H7 (cell line): ENCODE results near the gene PARD3B. TPM values are rescaled to one million over a fixed set of nuclear protein-coding genes. Genes with fewer than 3 reads are reported as not detected.

Experiments
- DNase-seq: peaks from one replicate; pipeline ENCODE4 v3.0.0; 2012
- H3K27me3 ChIP-seq: 2 replicates; pipeline ENCODE4 v1.6.0; 2011; ENCODE audit warnings: mild to moderate bottlenecking, low read length; ENCODE audit not compliant: control insufficient read depth, insufficient read depth
- H3K36me3 ChIP-seq: replicated peaks from 2 replicates; pipeline ENCODE4 v1.5.1; 2011; ENCODE audit warnings: low read length; ENCODE audit not compliant: control insufficient read depth, insufficient read depth
- H3K4me3 ChIP-seq: 2 replicates; pipeline ENCODE4 v1.5.1; 2011; ENCODE audit warnings: low read depth, mild to moderate bottlenecking, control low read depth, low read length, moderate library complexity; ENCODE audit not compliant: insufficient read depth
- total RNA-seq: library from RNA; depleted of rRNA; stranded (reverse); fragments of >200 nt; shearing (Covaris generic); gene quantifications from 2 replicates; pipeline ENCODE4 v1.2.3, GENCODE V29; 2014

Gene PARD3B
- total RNA-seq, 1 experiment from 2014 or later = 2.3 TPM

DNA sequence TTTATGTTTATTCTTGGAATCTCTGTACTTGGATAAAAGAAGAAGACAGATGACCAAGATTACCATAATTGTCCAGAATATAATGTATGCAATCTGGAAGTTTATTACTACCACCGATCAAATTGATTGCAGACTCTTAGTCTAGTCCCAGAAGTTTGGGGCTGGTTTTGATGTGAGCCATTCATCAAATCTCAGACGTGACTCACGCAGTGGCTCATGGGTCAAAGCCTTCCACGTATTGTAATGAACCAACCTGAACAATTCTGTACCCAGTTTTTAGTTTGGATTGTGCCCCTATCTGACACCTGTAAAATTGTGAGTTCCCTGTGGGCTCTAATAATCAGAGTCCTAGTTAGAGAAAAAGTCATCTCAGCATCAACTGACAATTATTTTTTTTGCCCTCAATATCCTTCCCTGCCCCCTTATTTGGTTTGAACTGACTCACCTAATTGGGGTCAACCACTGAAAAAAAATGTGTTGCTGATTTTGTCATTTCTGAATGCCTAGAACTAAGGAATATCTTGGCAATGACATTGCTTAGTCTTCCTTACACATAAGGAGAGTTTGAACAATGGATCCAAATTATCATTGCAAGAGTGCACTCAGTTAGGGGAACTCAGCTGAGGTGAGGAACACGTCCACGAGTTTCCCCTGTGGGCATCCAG is 917.5 kb downstream of the PARD3B start:
- Histone ChIP-seq H3K4me3 (no peak overlapping the region), H3K36me3 (no peaks in the 10 kb centered on the region), H3K27me3 (no peaks in the 10 kb centered on the region)
- no peak for DNase-seq

DNA sequence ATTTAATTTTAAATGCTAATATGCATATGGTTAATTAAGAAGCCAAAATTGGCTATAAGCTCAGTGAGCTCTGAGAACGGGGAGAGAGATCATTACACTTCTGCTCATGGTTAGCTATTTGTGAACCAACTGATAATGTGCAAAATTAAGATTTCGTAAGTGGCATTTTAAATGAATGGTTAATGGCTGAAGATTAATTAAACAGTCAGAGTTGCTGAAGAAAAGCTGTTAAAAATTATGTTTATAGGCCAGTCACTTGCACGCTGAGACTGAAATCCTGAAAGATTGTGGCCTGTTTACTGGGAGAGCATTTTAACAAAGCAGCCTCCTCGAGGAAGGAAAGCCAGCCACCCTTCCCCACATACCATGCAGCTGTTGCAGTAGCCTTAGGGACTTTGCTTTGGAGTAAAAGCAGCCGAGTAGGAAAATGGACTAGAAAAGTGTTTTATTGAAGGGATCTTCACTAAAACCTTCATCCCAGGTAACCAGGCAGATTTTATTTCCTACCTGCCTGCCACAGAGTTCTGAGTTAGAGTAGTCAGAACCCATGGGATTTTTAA is 918.3 kb downstream of the PARD3B start:
- H3K36me3 ChIP-seq = no peaks in the 10 kb centered on the region
- no peak for DNase-seq
- no peaks in the 10 kb centered on the region for H3K27me3 ChIP-seq
- no peak overlapping the region for H3K4me3 ChIP-seq

DNA sequence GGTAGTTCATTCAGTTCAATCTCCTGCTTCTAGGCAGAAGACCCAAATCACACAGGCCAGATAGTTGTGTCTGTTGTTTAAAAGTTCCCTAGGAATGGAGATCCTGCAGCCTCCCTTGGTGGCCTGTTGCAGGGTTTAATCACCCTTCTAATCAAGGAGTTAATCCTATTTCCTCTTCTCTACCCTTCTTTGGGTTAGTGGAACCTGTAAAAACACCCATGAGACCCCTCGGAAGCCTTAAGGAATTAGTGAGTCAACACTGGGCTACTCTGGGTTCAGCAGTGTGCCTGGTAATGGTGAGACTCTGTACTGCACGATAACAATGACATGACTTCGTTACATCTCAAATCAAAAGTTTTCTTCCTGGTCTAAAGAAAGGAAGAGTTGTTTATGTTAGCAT is 919.4 kb downstream of the PARD3B start:
- Histone ChIP-seq H3K27me3 (no peaks in the 10 kb centered on the region), H3K4me3 (no peak overlapping the region), H3K36me3 (no peaks in the 10 kb centered on the region)
- no peak for DNase-seq

DNA sequence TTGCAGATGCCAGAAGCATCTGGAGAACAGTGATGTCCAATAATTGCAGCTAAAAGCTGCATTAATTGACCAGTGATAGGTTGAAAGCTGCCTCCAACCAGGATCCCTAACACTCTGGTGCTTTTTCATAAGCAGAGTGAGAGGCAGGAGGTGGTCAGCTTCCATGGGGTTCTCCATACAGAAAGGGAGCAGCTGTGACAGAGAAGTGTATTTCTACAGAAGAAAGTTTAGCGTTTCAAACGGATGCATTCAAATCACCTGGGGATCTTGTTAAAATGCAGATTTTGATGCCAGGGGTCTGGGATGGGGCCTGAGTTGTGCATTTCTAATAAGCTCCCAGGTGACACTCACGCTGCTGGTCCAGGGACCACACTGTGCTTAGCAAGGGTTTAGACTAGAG is 920.5 kb downstream of the PARD3B start:
- no peak overlapping the region for H3K4me3 ChIP-seq
- DNase-seq = peak; percentile 5
- no peaks in the 10 kb centered on the region for H3K27me3 ChIP-seq
- no peaks in the 10 kb centered on the region for H3K36me3 ChIP-seq

DNA sequence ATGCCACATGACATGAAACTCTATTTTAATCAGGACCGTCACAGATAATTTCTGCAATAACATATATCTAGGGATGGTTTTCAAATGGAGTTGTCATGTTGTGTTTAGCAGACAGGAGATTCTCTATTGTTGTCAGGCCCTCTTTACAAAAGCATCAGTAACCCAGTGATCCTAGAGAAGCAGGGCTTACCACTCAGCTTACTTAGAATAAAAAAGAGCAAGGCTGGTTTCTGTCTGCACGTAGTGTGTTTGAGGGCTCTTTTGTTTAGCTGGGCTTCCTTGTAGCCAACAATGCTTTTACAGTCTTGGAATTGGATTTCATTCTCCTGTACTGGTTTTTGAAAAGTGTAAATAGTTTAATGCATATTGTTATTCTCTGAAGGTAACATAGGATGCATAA is 926.5 kb downstream of the PARD3B start:
- no peak overlapping the region for H3K4me3 ChIP-seq
- no peaks in the 10 kb centered on the region for H3K36me3 ChIP-seq
- no peak for DNase-seq
- no peaks in the 10 kb centered on the region for H3K27me3 ChIP-seq

DNA sequence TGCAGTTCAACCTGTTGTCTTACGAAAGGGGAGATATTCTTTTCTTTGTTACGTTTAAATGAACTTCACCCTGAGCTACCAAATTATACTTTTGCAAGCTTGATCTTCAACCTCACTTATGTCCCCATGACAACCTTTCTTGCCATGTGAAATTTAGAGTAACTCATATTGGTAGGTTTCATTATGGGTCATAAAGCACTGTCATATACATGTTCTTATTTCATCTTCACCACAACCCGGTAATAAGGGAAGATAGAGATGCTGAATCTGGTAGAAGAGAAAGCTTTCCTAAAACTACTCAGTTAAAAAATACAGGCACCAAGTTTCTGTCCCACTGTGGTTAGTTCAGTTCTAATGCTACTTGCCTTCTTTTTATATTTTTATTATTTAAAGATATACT is 928.5 kb downstream of the PARD3B start:
- H3K4me3 ChIP-seq = no peak overlapping the region
- no peaks in the 10 kb centered on the region for H3K36me3 ChIP-seq
- DNase-seq = no peak
- no peaks in the 10 kb centered on the region for H3K27me3 ChIP-seq

DNA sequence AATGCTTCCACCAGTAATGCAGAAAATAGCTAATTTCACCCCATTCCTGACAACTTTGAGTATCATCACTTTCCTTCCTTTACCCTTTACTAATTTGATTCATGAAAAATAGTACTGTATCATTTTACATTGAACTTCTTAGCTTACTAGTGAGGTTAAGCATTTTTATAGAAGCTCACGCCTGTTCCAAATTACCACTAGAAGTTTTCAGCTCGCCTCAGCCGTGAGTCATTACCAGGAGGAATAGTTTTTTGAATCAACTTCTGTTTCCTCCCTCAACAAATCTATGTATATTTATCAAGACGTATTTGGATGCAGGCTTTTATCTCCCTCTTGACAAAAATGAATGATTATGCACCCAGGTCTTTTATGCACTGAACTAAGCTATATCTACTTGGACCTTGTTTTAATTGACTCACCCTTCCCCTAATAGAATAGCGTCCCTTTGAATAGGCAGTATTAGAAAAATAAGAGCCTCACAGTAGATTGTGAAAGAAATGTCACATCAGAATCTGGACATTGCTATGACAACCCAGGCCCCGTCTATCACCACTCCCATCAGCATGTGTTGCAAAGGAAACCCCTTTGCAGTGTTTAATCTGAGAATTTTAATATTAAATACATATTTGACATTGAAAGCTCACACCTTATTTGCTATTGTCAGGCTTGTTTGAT is 929.6 kb downstream of the PARD3B start:
- no peaks in the 10 kb centered on the region for H3K27me3 ChIP-seq
- no peak for DNase-seq

DNA sequence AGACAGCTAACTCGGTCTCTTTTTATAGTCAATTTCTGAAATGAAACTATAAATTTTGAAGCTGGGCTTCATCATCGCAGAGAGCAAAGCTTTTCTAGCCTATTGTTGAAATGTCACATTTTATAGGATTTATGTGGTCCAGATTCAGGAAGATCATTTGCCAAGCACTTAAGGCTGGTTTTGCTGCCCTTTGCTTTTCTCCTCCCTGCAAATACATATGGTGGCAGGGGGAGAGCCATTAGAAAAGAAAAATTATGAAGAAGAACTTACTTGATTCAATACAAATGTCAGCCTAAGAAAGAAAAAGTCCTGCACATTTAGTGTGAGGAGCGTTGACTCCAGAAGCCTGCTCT is 930.1 kb downstream of the PARD3B start:
- Histone ChIP-seq H3K27me3 (no peaks in the 10 kb centered on the region), H3K36me3 (no peaks in the 10 kb centered on the region), H3K4me3 (no peak overlapping the region)
- DNase-seq = no peak

More for the DNA sequence above, 929.6 kb downstream of the PARD3B start:
- no peak overlapping the region for H3K4me3 ChIP-seq
- H3K36me3 ChIP-seq = no peaks in the 10 kb centered on the region

DNA sequence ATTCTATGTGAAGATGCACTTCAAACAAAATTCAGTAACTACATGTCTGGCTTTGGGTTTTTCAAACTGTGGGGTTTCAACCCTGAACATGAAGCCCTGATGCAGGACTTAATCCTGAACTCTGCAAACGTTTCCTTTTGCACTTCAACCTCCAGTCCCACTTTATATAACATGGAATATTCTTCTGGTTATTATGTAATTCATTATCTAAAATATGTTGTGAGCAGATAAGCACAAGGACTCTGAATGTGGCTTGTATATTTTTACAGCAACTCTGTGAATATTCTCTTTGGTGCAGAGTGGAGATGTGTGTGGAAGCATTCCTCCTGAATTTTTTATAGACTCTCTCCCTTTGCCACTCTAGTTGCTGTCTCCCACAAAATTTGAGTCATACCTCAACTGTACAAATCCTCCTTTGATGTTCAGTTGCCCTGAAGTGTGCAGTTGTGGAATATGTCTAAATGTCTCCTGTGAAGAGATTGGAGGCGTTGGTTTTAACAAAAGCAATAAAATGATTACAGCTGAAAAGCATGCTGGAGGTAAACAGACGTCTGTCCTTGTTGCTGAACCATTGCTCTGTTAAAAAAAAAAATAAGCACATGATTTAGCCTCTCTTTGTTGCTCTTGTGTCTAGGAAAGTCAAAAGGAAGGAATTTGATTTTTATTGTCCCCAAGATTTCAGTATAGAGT is 931.9 kb downstream of the PARD3B start:
- no peaks in the 10 kb centered on the region for H3K27me3 ChIP-seq
- H3K4me3 ChIP-seq = no peak overlapping the region
- DNase-seq = no peak
- no peaks in the 10 kb centered on the region for H3K36me3 ChIP-seq

DNA sequence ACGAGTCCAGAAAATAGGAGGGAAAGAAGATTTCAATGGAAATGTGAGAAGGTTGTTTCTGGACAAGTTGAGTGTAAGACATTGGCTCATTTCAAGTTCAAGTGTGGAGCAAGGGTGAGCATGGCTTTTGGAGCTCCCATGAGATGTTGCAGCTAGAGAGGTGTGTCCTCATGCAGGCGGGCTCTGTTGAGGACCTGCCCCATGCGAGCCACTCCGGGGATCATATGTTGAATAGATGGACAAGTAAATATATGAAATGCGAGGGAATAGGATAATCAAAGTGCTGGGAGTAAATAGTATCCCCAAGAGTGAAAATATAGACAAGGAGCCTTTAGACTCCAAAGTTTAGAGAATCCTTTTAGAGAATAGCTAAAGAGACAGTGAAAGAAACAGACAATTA is 936.6 kb downstream of the PARD3B start:
- Histone ChIP-seq H3K4me3 (no peak overlapping the region), H3K27me3 (no peaks in the 10 kb centered on the region), H3K36me3 (no peaks in the 10 kb centered on the region)
- DNase-seq = no peak

DNA sequence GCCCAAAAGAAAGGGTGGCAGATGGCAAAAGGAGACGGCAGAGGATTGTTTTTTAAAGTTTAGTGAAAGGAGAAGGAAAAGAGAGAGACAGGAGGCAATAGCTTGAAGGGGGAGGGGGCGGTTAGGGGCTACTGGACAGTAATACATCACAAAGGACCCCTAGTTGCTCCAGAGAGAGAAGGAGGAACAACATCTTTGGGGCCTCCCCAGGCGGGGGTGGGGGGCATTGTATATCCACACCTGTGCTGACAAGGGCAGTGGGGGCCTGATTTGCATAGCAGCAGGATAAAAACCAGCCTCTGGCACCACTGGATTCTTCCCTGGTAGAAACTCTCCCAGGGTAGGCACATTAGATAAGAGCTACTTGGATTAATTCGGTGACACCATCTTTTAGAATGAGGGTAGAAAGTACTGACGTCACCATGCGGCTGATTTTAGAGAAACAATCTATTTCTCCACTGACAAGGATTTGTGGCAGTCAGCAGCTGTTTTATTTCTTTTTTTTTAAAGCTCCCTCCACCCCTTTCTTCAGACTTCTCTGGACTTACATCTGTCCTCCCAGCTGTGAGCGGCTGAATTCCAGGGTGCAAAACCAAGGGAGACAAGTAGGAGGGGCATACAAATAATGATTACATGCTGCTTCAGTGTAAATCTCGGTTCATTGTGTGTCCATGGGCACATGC is 937.3 kb downstream of the PARD3B start:
- Histone ChIP-seq H3K27me3 (no peaks in the 10 kb centered on the region), H3K36me3 (no peaks in the 10 kb centered on the region), H3K4me3 (no peak overlapping the region)
- DNase-seq = peak; percentile 12

DNA sequence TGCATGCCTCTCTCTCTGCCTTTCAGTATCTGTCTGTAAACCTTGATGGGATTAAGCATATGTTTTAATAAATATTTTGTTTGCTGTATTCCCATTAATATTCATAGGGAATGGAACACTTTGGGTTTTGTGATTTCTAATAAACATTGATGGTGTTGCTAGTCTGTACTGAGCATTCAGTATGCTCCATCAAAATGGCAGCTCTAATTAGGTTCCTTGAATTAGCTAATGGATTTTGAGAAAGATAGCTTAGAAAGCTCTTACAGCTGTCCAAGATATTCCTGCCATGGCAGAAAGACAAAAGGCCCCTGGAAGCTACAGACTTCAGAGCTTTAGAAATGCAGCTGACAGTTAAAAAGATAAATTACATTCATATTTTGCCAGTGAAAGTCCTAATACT is 937.8 kb downstream of the PARD3B start:
- Histone ChIP-seq H3K36me3 (no peaks in the 10 kb centered on the region), H3K27me3 (no peaks in the 10 kb centered on the region), H3K4me3 (no peak overlapping the region)
- no peak for DNase-seq

DNA sequence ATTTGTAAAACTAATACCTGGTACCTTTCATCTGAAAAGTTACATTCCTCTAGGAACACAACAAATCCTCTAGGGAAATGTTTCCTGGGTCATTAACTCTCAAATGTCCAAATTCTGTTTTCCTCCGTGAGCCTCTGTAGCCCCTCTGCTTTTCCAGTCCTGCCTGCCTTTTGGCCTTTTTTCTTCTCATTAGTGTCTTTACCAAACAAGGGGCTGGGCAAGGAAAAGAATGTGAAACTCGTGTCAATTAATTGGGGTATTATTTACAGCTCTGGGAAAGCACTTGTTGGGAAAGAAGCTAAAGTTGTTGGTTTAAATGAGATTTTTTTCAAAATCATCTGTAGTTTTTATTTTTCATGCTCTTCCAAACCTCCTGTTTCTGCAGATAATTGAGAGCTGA is 938.9 kb downstream of the PARD3B start:
- DNase-seq = no peak

DNA sequence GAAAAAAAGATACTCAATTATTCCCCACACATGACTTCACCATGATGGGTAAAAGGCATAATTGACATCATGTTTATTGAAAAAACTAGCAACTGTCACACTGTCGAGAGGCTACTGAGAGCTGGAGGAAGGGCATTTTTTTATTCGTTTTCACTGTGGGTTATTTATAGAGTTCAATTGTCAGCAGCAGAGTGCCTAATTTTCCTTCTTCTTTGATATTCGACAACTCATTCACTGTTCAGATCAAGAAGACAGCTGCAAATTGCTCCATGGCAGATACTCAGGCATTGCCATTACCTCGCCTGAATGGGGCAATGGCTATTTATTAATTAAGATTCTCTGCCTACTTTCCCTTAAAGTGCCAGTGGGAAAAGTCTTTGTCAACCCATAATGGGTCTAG is 939.5 kb downstream of the PARD3B start:
- no peaks in the 10 kb centered on the region for H3K27me3 ChIP-seq
- H3K4me3 ChIP-seq = no peak overlapping the region
- no peaks in the 10 kb centered on the region for H3K36me3 ChIP-seq
- DNase-seq = no peak

More for the DNA sequence above, 938.9 kb downstream of the PARD3B start:
- Histone ChIP-seq H3K36me3 (no peaks in the 10 kb centered on the region), H3K27me3 (no peaks in the 10 kb centered on the region), H3K4me3 (no peak overlapping the region)
